K562 (cell line): ENCODE measurements around the gene C20orf141. TPM values are rescaled to one million over a fixed set of nuclear protein-coding genes. Genes with fewer than 3 reads are reported as not detected.
A peak's percentile ranks its signal among the peaks of the same experiment; 100 is the strongest.

ENCODE experiments used
- BACH1 ChIP-seq: fragments of 200-800 bp; sonication (Bioruptor generic); IDR thresholded peaks from 2 replicates; pipeline ENCODE4 v1.6.1; 2016; ENCODE audit warnings: missing genetic modification characterization, missing compliant biosample characterization
- CBX1 ChIP-seq: sonication (generic); IDR thresholded peaks from 2 replicates; pipeline ENCODE4 v1.6.1; 2016; ENCODE audit warnings: antibody characterized with exemption, low read depth, mild to moderate bottlenecking
- CEBPB ChIP-seq: fragments of 450-650 bp; IDR thresholded peaks from 2 replicates; pipeline ENCODE4 v1.6.1; 2016; ENCODE audit warnings: missing genetic modification characterization, missing compliant biosample characterization
- GABPA ChIP-seq: fragments of 200-800 bp; sonication (Bioruptor generic); conservative IDR thresholded peaks from 2 replicates; pipeline ENCODE4 v1.6.1; 2016; ENCODE audit warnings: low read depth, missing genetic modification characterization, missing compliant biosample characterization
- KDM4B ChIP-seq, 2 experiments: fragments of 450-650 bp in 1 of 2; sonication (generic) in 1 of 2; IDR thresholded peaks; 2 replicates each; pipeline ENCODE4 v1.6.1; 2016 to 2017; ENCODE audit warnings: borderline replicate concordance in 2 of 2, antibody characterized with exemption in 1 of 2, low read depth in 1 of 2, mild to moderate bottlenecking in 1 of 2
- NCOA2 ChIP-seq, 2 experiments: fragments of 450-650 bp; IDR thresholded peaks; 2 replicates each; pipeline ENCODE4 v1.6.1; 2018; ENCODE audit warnings: mild to moderate bottlenecking in 2 of 2, moderate library complexity in 1 of 2; ENCODE audit not compliant: partially characterized antibody in 2 of 2
- NR4A1 ChIP-seq, 2 experiments: fragments of 250-450 bp in 1 of 2; fragments of 450-650 bp in 1 of 2; sonication (Bioruptor Pico) in 1 of 2; IDR thresholded peaks; 2 replicates each; pipeline versions ENCODE4 v1.4.0 to v1.6.1; 2016 to 2020; ENCODE audit warnings: mild to moderate bottlenecking in 2 of 2, missing compliant biosample characterization in 1 of 2, missing genetic modification characterization in 1 of 2, moderate library complexity in 1 of 2
- PHB ChIP-seq: fragments of 250-450 bp; sonication (Bioruptor Pico); IDR thresholded peaks from 2 replicates; pipeline ENCODE4 v1.5.0; 2021
- SMARCB1 ChIP-seq: IDR thresholded peaks from 2 replicates; pipeline ENCODE4 v1.6.1; 2011; ENCODE audit warnings: improper control_type of control experiment, low read depth; ENCODE audit not compliant: insufficient read length
- U2AF1 ChIP-seq: fragments of 200-400 bp; formaldehyde crosslinking; optimal IDR thresholded peaks from 2 replicates; pipeline ENCODE3; 2017; ENCODE audit warnings: mild to moderate bottlenecking, low read depth, low read length, moderate library complexity
- XRCC3 ChIP-seq: fragments of 450-650 bp; IDR thresholded peaks from 2 replicates; pipeline ENCODE4 v1.6.1; 2017; ENCODE audit warnings: mild to moderate bottlenecking, moderate library complexity
- ZNF239 ChIP-seq: fragments of 250-450 bp; sonication (Bioruptor Pico); IDR thresholded peaks from 2 replicates; pipeline ENCODE4 v1.4.0; 2020; ENCODE audit warnings: mild to moderate bottlenecking
- polyA plus RNA-seq, 8 experiments: library from polyadenylated mRNA; depleted of rRNA in 4 of 8; stranded (reverse) in 5 of 8; unstranded in 3 of 8; fragments of >200 nt; fragmentation: Nextera tagmentation in 2 of 8; fragmentation: Illumina TruSeq in 1 of 8; extraction: Ambion mirVana in 2 of 8; extraction: Trizol in 1 of 8; gene quantifications; 2 replicates each; pipeline versions ENCODE4 v1.2.1 to v1.2.3, GENCODE V29; 2011 to 2014; ENCODE audit warnings: inconsistent platforms in 1 of 8, missing spikeins in 1 of 8
- total RNA-seq, 7 experiments: library from RNA; depleted of rRNA in 6 of 7; stranded (reverse); fragments of >200 nt in 6 of 7; fragmentation: Illumina TruSeq in 2 of 7; extraction: Trizol in 2 of 7; gene quantifications; 2 replicates each; pipeline versions ENCODE4 v1.2.1 to v1.2.3, GENCODE V29; 2011 to 2021; ENCODE audit warnings: low replicate concordance in 1 of 7
- TF ChIP-seq, protein P1 (sequence below): sonication (generic); formaldehyde crosslinking; IDR thresholded peaks from 2 replicates; pipeline ENCODE4 v1.4.0; 2020; ENCODE audit warnings: mild to moderate bottlenecking, missing genetic modification reagents
- TF ChIP-seq, protein P2 (sequence below): sonication (generic); formaldehyde crosslinking; IDR thresholded peaks from 2 replicates; pipeline ENCODE4 v1.8.1; 2023; ENCODE audit warnings: mild to moderate bottlenecking, missing genetic modification reagents
- TF ChIP-seq, protein P3 (sequence below): fragments of 450-650 bp; IDR thresholded peaks from 2 replicates; pipeline ENCODE4 v1.6.1; 2016; ENCODE audit warnings: borderline replicate concordance
- TF ChIP-seq, protein P4 (sequence below): sonication (generic); formaldehyde crosslinking; IDR thresholded peaks from 2 replicates; pipeline ENCODE4 v1.8.1; 2023; ENCODE audit warnings: mild to moderate bottlenecking, missing genetic modification reagents

The C20orf141 gene
- total and polyA plus RNA-seq, 9 of the 15 experiments (the other 6 are each of a cell fraction or from before 2014, with no cell fraction given): not detected

DNA sequence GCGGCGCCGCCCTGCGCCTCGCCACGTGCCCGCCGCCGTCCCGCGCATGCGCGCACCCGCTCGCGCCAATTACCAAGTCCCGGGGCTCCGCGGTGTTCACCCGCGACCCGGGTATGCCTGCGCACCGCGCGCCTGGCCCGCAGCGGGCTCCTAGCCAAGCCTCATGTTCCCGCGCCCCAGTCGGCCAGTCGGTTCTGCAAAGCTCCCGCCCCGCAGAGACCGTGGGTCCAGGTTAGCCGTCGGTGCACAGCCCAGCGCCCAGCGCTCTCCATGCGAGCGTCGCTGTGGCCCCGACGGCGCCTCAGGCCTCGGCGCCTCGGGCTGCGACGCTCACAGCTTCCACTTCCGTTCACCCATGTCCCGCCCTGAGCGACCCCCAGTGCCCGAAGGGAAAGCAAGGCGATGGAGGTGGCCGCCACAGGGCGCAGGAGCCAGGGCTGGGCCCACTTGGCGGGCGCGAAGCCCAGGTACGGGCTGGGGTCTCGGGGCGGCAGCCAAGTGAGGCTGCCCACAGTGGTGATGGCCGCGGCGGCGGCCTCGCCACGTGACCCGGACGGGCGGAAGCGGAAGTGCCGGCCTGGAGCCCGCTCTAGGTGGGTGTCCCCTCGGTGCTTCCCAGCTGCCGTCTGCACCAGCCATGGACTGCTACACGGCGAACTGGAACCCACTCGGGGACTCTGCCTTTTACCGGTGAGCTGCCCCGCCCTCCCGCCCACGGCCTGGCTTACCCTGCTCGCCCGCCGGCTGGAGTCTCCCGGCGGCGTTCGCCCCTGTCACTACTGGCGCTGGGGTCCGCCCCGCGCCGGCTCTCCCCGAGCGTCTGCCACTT, 25.6 kb downstream of the C20orf141 start, which contains the start of the genes PCED1A and VPS16 (continued):
- TF ChIP-seq BACH1 (tag) (no peak), U2AF1 (no peak), ZNF239 (CRISPR knock-in tag) (no peak), SMARCB1 (no peak), CEBPB (no peak), XRCC3 (no peak), NCOA2 (IDR thresholded peaks at IDR 0.05; ENCODE audit: partially characterized antibody in 2 of 2) (no peak), CBX1 (0 out of 2 replicates have a peak, but pooled peaks have one; percentile 56), NR4A1 (CRISPR knock-in tag; IDR thresholded peaks at IDR 0.05) (no peak), NR4A1 (tag; IDR thresholded peaks at IDR 0.05) (no peak), KDM4B (IDR thresholded peaks at IDR 0.05; ENCODE audit: borderline replicate concordance in 2 of 2, low read depth in 1 of 2) (peak in 1 of 2 experiments; percentile 72; a peak in 2 of 4 replicates), GABPA (tag) (peak; percentile 97), PHB (CRISPR knock-in tag) (no peak)
- TF ChIP-seq, protein P1, sequence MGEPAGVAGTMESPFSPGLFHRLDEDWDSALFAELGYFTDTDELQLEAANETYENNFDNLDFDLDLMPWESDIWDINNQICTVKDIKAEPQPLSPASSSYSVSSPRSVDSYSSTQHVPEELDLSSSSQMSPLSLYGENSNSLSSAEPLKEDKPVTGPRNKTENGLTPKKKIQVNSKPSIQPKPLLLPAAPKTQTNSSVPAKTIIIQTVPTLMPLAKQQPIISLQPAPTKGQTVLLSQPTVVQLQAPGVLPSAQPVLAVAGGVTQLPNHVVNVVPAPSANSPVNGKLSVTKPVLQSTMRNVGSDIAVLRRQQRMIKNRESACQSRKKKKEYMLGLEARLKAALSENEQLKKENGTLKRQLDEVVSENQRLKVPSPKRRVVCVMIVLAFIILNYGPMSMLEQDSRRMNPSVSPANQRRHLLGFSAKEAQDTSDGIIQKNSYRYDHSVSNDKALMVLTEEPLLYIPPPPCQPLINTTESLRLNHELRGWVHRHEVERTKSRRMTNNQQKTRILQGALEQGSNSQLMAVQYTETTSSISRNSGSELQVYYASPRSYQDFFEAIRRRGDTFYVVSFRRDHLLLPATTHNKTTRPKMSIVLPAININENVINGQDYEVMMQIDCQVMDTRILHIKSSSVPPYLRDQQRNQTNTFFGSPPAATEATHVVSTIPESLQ (CRISPR knock-in tag): no peak
- TF ChIP-seq, protein P2, sequence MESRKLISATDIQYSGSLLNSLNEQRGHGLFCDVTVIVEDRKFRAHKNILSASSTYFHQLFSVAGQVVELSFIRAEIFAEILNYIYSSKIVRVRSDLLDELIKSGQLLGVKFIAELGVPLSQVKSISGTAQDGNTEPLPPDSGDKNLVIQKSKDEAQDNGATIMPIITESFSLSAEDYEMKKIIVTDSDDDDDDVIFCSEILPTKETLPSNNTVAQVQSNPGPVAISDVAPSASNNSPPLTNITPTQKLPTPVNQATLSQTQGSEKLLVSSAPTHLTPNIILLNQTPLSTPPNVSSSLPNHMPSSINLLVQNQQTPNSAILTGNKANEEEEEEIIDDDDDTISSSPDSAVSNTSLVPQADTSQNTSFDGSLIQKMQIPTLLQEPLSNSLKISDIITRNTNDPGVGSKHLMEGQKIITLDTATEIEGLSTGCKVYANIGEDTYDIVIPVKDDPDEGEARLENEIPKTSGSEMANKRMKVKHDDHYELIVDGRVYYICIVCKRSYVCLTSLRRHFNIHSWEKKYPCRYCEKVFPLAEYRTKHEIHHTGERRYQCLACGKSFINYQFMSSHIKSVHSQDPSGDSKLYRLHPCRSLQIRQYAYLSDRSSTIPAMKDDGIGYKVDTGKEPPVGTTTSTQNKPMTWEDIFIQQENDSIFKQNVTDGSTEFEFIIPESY (CRISPR knock-in tag): peak; percentile 79; the same call in 1 of the 2 replicates
- TF ChIP-seq, protein P3, sequence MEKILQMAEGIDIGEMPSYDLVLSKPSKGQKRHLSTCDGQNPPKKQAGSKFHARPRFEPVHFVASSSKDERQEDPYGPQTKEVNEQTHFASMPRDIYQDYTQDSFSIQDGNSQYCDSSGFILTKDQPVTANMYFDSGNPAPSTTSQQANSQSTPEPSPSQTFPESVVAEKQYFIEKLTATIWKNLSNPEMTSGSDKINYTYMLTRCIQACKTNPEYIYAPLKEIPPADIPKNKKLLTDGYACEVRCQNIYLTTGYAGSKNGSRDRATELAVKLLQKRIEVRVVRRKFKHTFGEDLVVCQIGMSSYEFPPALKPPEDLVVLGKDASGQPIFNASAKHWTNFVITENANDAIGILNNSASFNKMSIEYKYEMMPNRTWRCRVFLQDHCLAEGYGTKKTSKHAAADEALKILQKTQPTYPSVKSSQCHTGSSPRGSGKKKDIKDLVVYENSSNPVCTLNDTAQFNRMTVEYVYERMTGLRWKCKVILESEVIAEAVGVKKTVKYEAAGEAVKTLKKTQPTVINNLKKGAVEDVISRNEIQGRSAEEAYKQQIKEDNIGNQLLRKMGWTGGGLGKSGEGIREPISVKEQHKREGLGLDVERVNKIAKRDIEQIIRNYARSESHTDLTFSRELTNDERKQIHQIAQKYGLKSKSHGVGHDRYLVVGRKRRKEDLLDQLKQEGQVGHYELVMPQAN: no peak
- TF ChIP-seq, protein P4, sequence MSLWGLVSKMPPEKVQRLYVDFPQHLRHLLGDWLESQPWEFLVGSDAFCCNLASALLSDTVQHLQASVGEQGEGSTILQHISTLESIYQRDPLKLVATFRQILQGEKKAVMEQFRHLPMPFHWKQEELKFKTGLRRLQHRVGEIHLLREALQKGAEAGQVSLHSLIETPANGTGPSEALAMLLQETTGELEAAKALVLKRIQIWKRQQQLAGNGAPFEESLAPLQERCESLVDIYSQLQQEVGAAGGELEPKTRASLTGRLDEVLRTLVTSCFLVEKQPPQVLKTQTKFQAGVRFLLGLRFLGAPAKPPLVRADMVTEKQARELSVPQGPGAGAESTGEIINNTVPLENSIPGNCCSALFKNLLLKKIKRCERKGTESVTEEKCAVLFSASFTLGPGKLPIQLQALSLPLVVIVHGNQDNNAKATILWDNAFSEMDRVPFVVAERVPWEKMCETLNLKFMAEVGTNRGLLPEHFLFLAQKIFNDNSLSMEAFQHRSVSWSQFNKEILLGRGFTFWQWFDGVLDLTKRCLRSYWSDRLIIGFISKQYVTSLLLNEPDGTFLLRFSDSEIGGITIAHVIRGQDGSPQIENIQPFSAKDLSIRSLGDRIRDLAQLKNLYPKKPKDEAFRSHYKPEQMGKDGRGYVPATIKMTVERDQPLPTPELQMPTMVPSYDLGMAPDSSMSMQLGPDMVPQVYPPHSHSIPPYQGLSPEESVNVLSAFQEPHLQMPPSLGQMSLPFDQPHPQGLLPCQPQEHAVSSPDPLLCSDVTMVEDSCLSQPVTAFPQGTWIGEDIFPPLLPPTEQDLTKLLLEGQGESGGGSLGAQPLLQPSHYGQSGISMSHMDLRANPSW (CRISPR knock-in tag): no peak
